SKM-1 (cell line): Measurements from ENCODE around the gene FBXO10.
"Not testable (repeated sequence)": the region's sequence is repeated elsewhere in the genome, so short reads cannot be mapped to it uniquely, and the experiment has no call there.

Experiments used
- DNase-seq: peaks from one replicate; lab custom pipeline; 2025; ENCODE audit not compliant: unreplicated experiment; lab: John Stamatoyannopoulos, UW

The FBXO10 gene

GRCh38 chr9:37485389-37486255 is 90.6 kb downstream of the FBXO10 start, which contains the start of gene POLR1E:
Gene POLR1E, plus strand, starts transcription at chr9:37485948. Its CDS starts 100 bp downstream, at chr9:37486048.
- DNase-seq, result peak; percentile 82

- DNase-seq, result no peak
These were observed 95.4 kb downstream of the FBXO10 start for GRCh38 chr9:37480759-37481158.

GRCh38 chr9:37477987-37478619 is 98.1 kb downstream of the FBXO10 start:
- not testable (repeated sequence) for DNase-seq

GRCh38 chr9:37477443-37477842 is 98.7 kb downstream of the FBXO10 start:
- not testable (repeated sequence) for DNase-seq

GRCh38 chr9:37476930-37477329 is 99.2 kb downstream of the FBXO10 start:
- no peak for DNase-seq

GRCh38 chr9:37474438-37474837 is 101.7 kb downstream of the FBXO10 start:
- no peak for DNase-seq

GRCh38 chr9:37473982-37474381 is 102.2 kb downstream of the FBXO10 start:
- DNase-seq, result not testable (repeated sequence)

GRCh38 chr9:37471942-37472684 is 104.1 kb downstream of the FBXO10 start:
- no peak for DNase-seq

GRCh38 chr9:37468620-37469019 is 107.6 kb downstream of the FBXO10 start:
- no peak for DNase-seq

- not testable (repeated sequence) for DNase-seq
These were observed 108.7 kb downstream of the FBXO10 start for GRCh38 chr9:37467530-37467929.

GRCh38 chr9:37466037-37466709 is 110.0 kb downstream of the FBXO10 start:
- no peak for DNase-seq

GRCh38 chr9:37465249-37466036 is 110.7 kb downstream of the FBXO10 start, which contains the start of gene ZBTB5:
Gene ZBTB5, minus strand, starts transcription at chr9:37465450. Its CDS starts 22,899 bp downstream, at chr9:37442551.
- DNase-seq, result peak; percentile 97

GRCh38 chr9:37464426-37465248 is 111.5 kb downstream of the FBXO10 start:
- DNase-seq, result no peak

- no peak for DNase-seq
These were observed 112.2 kb downstream of the FBXO10 start for GRCh38 chr9:37464006-37464405.
